DOHH2 (cell line): ENCODE results near the gene LRRC3C.

Experiments used
- H3F3A ChIP-seq: fragments of 200-600 bp; sonication (generic), shearing (Covaris generic); 2 replicates; pipeline ENCODE4 v1.6.0; 2016; ENCODE audit warnings: antibody characterized with exemption, mild to moderate bottlenecking; ENCODE audit not compliant: control insufficient read depth, insufficient read depth
- H3K27ac ChIP-seq: fragments of 200-600 bp; sonication (generic); 2 replicates; pipeline ENCODE4 v1.5.1; 2014; ENCODE audit warnings: low read depth, mild to moderate bottlenecking, low read length, moderate library complexity
- H3K27me3 ChIP-seq: fragments of 200-600 bp; sonication (generic); 2 replicates; pipeline ENCODE4 v1.6.1; 2014; ENCODE audit warnings: mild to moderate bottlenecking, low read length, mixed read lengths; ENCODE audit not compliant: control insufficient read depth
- H3K36me3 ChIP-seq: fragments of 200-600 bp; sonication (generic); 2 replicates; pipeline ENCODE4 v1.6.1; 2014; ENCODE audit warnings: mild to moderate bottlenecking, low read length, moderate library complexity, mixed read lengths; ENCODE audit not compliant: control insufficient read depth
- H3K4me1 ChIP-seq: fragments of 200-600 bp; sonication (generic); 2 replicates; pipeline ENCODE4 v1.6.1; 2014; ENCODE audit warnings: mild to moderate bottlenecking, low read length, mixed read lengths; ENCODE audit not compliant: control insufficient read depth
- H3K4me2 ChIP-seq: fragments of 200-600 bp; sonication (generic); 2 replicates; pipeline ENCODE4 v1.6.0; 2014; ENCODE audit warnings: mild to moderate bottlenecking, low read length, moderate library complexity
- H3K4me3 ChIP-seq: fragments of 200-600 bp; sonication (generic); 2 replicates; pipeline ENCODE4 v1.5.1; 2014; ENCODE audit warnings: mild to moderate bottlenecking, low read length, mixed read lengths
- H3K79me2 ChIP-seq: fragments of 200-600 bp; sonication (generic); 2 replicates; pipeline ENCODE4 v1.6.1; 2014; ENCODE audit warnings: mild to moderate bottlenecking, low read length, mixed read lengths; ENCODE audit not compliant: control insufficient read depth
- H3K9me2 ChIP-seq: fragments of 200-600 bp; sonication (generic); replicated peaks from 2 replicates; pipeline ENCODE4 v1.6.1; 2014; ENCODE audit warnings: mild to moderate bottlenecking, low read length, mixed read lengths; ENCODE audit not compliant: control insufficient read depth
- H3K9me3 ChIP-seq: fragments of 200-600 bp; sonication (generic); 2 replicates; pipeline ENCODE4 v1.6.1; 2014; ENCODE audit warnings: antibody characterized with exemption, low read length, mixed read lengths; ENCODE audit not compliant: control insufficient read depth, insufficient read depth
- H4K20me1 ChIP-seq: fragments of 200-600 bp; sonication (generic); 2 replicates; pipeline ENCODE4 v1.6.0; 2014; ENCODE audit warnings: low read depth, mild to moderate bottlenecking, antibody characterized with exemption, low read length, moderate library complexity; ENCODE audit not compliant: control insufficient read depth, insufficient read depth
- CTCF ChIP-seq: fragments of 200-600 bp; sonication (generic); IDR thresholded peaks from one replicate; pipeline ENCODE4 v1.5.1; 2014; ENCODE audit warnings: antibody characterized with exemption, mild to moderate bottlenecking, low read depth, low read length; ENCODE audit not compliant: poor library complexity, severe bottlenecking
- EZH2phosphoT487 ChIP-seq: fragments of 200-600 bp; sonication (generic); IDR thresholded peaks from 2 replicates; pipeline ENCODE4 v1.6.1; 2017; ENCODE audit warnings: borderline replicate concordance, mild to moderate bottlenecking, antibody characterized with exemption, low read length, moderate library complexity, mixed read lengths

Gene LRRC3C

GRCh38 chr17:39965017-39965699 lies 37.6 kb downstream of the LRRC3C start:
- H3K9me2 ChIP-seq = no peaks in the 10 kb centered on the region
- no peaks in the 10 kb centered on the region for H3K36me3 ChIP-seq
- H3K4me1 ChIP-seq = peaks cover 14% of the 10 kb centered on the region
- no peak overlapping the region for H3K27ac ChIP-seq
- no peaks in the 10 kb centered on the region for H3K79me2 ChIP-seq
- no peak overlapping the region for H3K4me3 ChIP-seq
- H3F3A ChIP-seq = no peaks in the 10 kb centered on the region
- H3K4me2 ChIP-seq = no peak overlapping the region
- no peaks in the 10 kb centered on the region for H3K9me3 ChIP-seq
- no peak for TF ChIP-seq CTCF
- TF ChIP-seq EZH2phosphoT487 = no peak
- H3K27me3 ChIP-seq = peaks cover 14% of the 10 kb centered on the region; the same call in 1 of the 2 replicates
- no peaks in the 10 kb centered on the region for H4K20me1 ChIP-seq

DNA sequence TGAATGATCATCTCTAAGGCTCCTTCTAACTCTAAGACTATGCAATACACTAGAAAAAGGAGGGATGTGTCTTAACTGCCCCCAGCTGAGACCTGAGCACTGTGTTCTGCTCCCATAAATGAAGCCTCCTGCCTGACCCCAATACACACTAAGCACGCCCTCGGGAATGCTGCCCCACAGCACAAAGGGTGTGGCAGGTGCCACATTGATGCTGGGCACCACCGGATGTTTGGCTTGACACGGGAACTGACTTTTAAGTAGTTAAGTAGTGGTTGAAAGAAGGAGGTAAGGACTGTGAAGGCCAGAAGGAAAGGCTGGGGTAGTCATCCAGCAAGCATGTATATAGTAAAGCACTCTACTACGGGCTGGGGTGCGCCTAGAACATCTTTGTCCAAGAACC lies 39.2 kb downstream of the LRRC3C start:
- Histone ChIP-seq H3K36me3 (no peaks in the 10 kb centered on the region), H3K9me2 (no peaks in the 10 kb centered on the region), H3K79me2 (no peaks in the 10 kb centered on the region), H3K4me1 (peaks cover 16% of the 10 kb centered on the region), H3K4me3 (no peak overlapping the region), H3F3A (no peaks in the 10 kb centered on the region), H3K27me3 (peaks cover 24% of the 10 kb centered on the region), H4K20me1 (no peaks in the 10 kb centered on the region), H3K27ac (no peak overlapping the region), H3K4me2 (no peak overlapping the region), H3K9me3 (no peaks in the 10 kb centered on the region)
- TF ChIP-seq EZH2phosphoT487 = no peak
- TF ChIP-seq CTCF = no peak

DNA sequence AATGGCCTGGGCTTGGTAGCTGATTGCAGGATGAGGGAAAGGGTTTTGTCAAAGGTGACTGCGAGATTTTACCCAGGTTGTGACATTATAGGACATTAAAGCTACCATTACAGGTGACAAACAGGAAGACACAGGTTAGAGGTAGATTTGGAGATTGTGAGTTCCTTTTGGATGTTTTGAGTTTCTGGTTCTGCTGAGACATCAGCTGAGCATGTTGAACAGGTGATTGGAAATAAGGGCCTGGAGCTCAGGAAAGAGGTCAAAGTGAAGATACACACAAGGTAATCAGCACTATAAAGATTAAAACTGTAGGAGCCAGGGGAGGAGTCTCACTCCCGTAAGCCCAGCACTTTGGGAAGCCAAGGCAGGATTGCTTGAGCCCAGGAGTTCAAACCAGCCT lies 41.2 kb downstream of the LRRC3C start:
- Histone ChIP-seq H3K9me2 (no peaks in the 10 kb centered on the region), H3K27me3 (peaks cover 28% of the 10 kb centered on the region), H3K79me2 (no peaks in the 10 kb centered on the region), H3K9me3 (no peaks in the 10 kb centered on the region), H3K27ac (no peak overlapping the region), H3K4me3 (no peak overlapping the region), H3K4me1 (peaks cover 17% of the 10 kb centered on the region), H4K20me1 (no peaks in the 10 kb centered on the region), H3K4me2 (no peak overlapping the region), H3F3A (no peaks in the 10 kb centered on the region), H3K36me3 (no peaks in the 10 kb centered on the region)
- no peak for TF ChIP-seq CTCF
- no peak for TF ChIP-seq EZH2phosphoT487
